Gastroesophageal sphincter (tissue), 4 donors: ENCODE data around the gene TSPYL1. TPM values are rescaled to one million over a fixed set of nuclear protein-coding genes. Genes with fewer than 3 reads are reported as not detected.

Experiments used
- ATAC-seq: fragments of 150-250 bp; one replicate; pipeline ENCODE4 v1.9.1; 2016; ENCODE audit warnings: mild to moderate bottlenecking, moderate library complexity
- H3K27ac ChIP-seq, 4 donors: fragments of 200-600 bp; sonication (generic) in 3 of 4; 1 replicate in 3 of 4; 2 replicates in 1 of 4; pipeline ENCODE4 v1.5.1; 2016 to 2019
- H3K27me3 ChIP-seq: fragments of 200-600 bp; sonication (generic); one replicate; pipeline ENCODE4 v1.5.1; 2019
- H3K36me3 ChIP-seq, 2 donors: fragments of 200-600 bp; sonication (generic); one replicate each; pipeline ENCODE4 v1.5.1; 2019; ENCODE audit warnings: control low read depth in 1 of 2
- H3K4me1 ChIP-seq, 3 donors: fragments of 200-600 bp; sonication (generic); 1 replicate in 2 of 3; 2 replicates in 1 of 3; pipeline ENCODE4 v1.5.1; 2016 to 2019; ENCODE audit warnings: control low read depth in 2 of 3
- H3K4me3 ChIP-seq, 2 donors: fragments of 200-600 bp; sonication (generic); one replicate each; pipeline ENCODE4 v1.5.1; 2019; ENCODE audit warnings: mild to moderate bottlenecking in 1 of 2, moderate library complexity in 1 of 2
- H3K9me3 ChIP-seq, 3 donors: fragments of 200-600 bp; sonication (generic); one replicate each; pipeline ENCODE4 v1.5.1; 2017 to 2019; ENCODE audit warnings: control low read depth in 2 of 3
- EP300 ChIP-seq: sonication (generic); formaldehyde crosslinking; IDR thresholded peaks from one replicate; pipeline ENCODE4 v1.6.1; 2017; ENCODE audit warnings: antibody characterized with exemption, mild to moderate bottlenecking
- POLR2A ChIP-seq, 2 donors: fragments of 450-650 bp; IDR thresholded peaks; one replicate each; pipeline ENCODE4 v1.6.1; 2017; ENCODE audit warnings: antibody characterized with exemption in 2 of 2, mild to moderate bottlenecking in 2 of 2, moderate library complexity in 1 of 2
- POLR2AphosphoS5 ChIP-seq: sonication (generic); formaldehyde crosslinking; IDR thresholded peaks from one replicate; pipeline ENCODE4 v1.6.1; 2017; ENCODE audit warnings: antibody characterized with exemption
- WGBS, 2 donors: methylation state at CpG; one replicate each; pipeline ENCODE4 v1.1.5; 2018; ENCODE audit warnings: low coverage in 1 of 2; 5-methylcytosine and 5-hydroxymethylcytosine counted together
- total RNA-seq, 4 donors: library from RNA; depleted of rRNA; stranded (reverse); fragments of >200 nt; gene quantifications; one replicate each; pipeline ENCODE4 v1.1.0, GENCODE V29; 2016
- TF ChIP-seq, protein P1 (sequence below), 4 experiments: fragments of 200-600 bp in 2 of 4; fragments of 450-650 bp in 2 of 4; sonication (generic) in 1 of 4; IDR thresholded peaks; one replicate each; pipeline ENCODE4 v1.5.1; 2017 to 2019; ENCODE audit warnings: antibody characterized with exemption in 4 of 4, mild to moderate bottlenecking in 2 of 4, moderate library complexity in 2 of 4

The TSPYL1 gene
- total RNA-seq, 4 donors from 2014 or later = 99.3 to 105 (median 100) TPM

DNA sequence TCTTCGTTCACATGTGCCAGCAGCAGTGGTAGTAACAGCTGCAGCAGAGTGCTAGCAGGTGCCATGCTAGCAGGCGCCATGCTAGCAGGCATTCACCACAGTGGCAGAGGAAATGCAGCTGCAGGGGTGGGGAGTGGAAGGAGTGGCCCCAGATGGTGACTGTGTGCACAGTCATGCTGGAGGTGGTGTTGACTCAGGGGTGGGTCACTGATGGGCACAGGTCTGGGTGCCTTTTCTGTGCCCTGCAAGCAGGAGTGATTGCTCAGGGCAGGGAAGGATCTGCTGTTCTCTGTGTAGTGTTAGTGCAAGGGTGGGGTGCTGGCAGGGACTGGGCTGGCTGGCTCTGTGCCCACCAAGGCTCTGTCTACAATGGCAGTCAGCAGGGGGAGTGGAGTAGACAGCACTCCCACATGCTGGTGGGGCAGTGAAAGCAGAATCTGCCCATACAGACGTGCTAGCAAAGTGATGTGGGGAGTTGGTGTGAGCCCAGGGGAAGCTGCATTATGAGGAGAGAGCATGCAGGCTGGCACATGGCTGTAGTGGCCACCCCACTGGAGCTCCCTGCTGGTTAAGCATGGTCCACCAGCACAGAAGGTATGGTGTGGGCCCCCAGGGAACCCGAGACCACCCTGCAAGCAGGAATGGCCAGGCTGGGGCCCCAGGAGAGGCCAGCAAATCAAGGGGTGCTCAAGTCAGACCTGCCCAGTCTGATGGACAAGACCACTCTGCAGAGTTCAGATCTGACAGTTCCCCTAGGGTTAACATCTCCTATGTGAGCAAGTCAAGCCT, 14.5 kb downstream of the TSPYL1 start:
- 60% methylated on average over 1 of the region's 4 CpGs; no CpG with 5 or more reads in 1 of the 2 donors for WGBS, 2 donors
- ATAC-seq = no peak

DNA sequence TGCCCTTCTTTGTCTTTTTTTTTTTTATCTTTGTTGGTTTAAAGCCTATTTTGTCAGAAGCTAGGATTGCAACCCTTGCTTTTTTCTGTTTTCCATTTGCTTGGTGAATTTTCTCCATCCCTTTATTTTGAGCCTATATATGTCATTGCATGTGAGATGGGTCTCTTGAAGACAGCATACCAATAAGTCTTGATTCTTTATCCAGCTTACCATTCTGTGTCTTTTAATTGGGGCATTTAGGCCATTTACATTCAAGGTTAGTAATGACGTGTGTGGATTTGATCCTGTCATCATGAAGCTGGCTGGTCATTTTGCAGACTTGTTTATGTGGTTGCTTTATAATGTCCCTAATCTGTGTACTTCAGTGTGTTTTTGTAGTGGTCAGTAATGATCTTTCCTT, 16.4 kb downstream of the TSPYL1 start:
- WGBS, 2 donors = 94 to 100% methylated on average over 1 of the region's 1 CpG
- TF ChIP-seq EP300 (no peak), POLR2AphosphoS5 (no peak), POLR2A (IDR thresholded peaks at IDR 0.05) (no peak)
- TF ChIP-seq, protein P1, sequence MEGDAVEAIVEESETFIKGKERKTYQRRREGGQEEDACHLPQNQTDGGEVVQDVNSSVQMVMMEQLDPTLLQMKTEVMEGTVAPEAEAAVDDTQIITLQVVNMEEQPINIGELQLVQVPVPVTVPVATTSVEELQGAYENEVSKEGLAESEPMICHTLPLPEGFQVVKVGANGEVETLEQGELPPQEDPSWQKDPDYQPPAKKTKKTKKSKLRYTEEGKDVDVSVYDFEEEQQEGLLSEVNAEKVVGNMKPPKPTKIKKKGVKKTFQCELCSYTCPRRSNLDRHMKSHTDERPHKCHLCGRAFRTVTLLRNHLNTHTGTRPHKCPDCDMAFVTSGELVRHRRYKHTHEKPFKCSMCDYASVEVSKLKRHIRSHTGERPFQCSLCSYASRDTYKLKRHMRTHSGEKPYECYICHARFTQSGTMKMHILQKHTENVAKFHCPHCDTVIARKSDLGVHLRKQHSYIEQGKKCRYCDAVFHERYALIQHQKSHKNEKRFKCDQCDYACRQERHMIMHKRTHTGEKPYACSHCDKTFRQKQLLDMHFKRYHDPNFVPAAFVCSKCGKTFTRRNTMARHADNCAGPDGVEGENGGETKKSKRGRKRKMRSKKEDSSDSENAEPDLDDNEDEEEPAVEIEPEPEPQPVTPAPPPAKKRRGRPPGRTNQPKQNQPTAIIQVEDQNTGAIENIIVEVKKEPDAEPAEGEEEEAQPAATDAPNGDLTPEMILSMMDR (IDR thresholded peaks at IDR 0.05) = no peak
- Histone ChIP-seq H3K4me1 (peaks cover 0 to 10% (median 0%) of the 10 kb centered on the region in 3 donors), H3K36me3 (peaks cover 0 to 24% of the 10 kb centered on the region in 2 donors), H3K9me3 (peaks cover 0 to 11% (median 0%) of the 10 kb centered on the region in 3 donors), H3K27me3 (no peaks in the 10 kb centered on the region), H3K27ac (no peak overlapping the region), H3K4me3 (no peak overlapping the region)
- no peak for ATAC-seq

More for the DNA sequence above, 14.5 kb downstream of the TSPYL1 start:
- Histone ChIP-seq H3K27ac (no peak overlapping the region), H3K4me1 (peaks cover 0 to 16% (median 0%) of the 10 kb centered on the region in 3 donors), H3K27me3 (no peaks in the 10 kb centered on the region), H3K4me3 (no peak overlapping the region), H3K36me3 (peaks cover 0 to 13% of the 10 kb centered on the region in 2 donors), H3K9me3 (peaks cover 0 to 11% (median 0%) of the 10 kb centered on the region in 3 donors)
- TF ChIP-seq, protein P1 (IDR thresholded peaks at IDR 0.05) = no peak
- TF ChIP-seq POLR2AphosphoS5 = no peak
- no peak for TF ChIP-seq EP300
- TF ChIP-seq POLR2A (IDR thresholded peaks at IDR 0.05) = no peak

GRCh38 chr6:116258520-116258919, 21.2 kb downstream of the TSPYL1 start:
- no peak overlapping the region for H3K27ac ChIP-seq
- TF ChIP-seq POLR2AphosphoS5 (no peak), POLR2A (IDR thresholded peaks at IDR 0.05) (no peak), EP300 (no peak)
- TF ChIP-seq, protein P1 (IDR thresholded peaks at IDR 0.05) = no peak
- no peak overlapping the region for H3K4me3 ChIP-seq
- H3K36me3 ChIP-seq = peaks cover 0 to 12% of the 10 kb centered on the region in 2 donors
- peaks cover 0 to 8% (median 0%) of the 10 kb centered on the region in 3 donors for H3K9me3 ChIP-seq
- H3K4me1 ChIP-seq = peaks cover 5 to 15% (median 6%) of the 10 kb centered on the region in 3 donors
- H3K27me3 ChIP-seq = no peaks in the 10 kb centered on the region
- no peak for ATAC-seq
- 97% methylated on average over 6 of the region's 18 CpGs; no CpG with 5 or more reads in 1 of the 2 donors for WGBS, 2 donors

- TF ChIP-seq POLR2AphosphoS5 (no peak), EP300 (no peak), POLR2A (IDR thresholded peaks at IDR 0.05) (no peak)
- TF ChIP-seq, protein P1 (IDR thresholded peaks at IDR 0.05) = no peak
- Histone ChIP-seq H3K36me3 (peaks cover 0 to 12% of the 10 kb centered on the region in 2 donors), H3K9me3 (no peaks in the 10 kb centered on the region), H3K4me3 (no peak overlapping the region), H3K27me3 (no peaks in the 10 kb centered on the region), H3K4me1 (peaks cover 15 to 32% (median 19%) of the 10 kb centered on the region in 3 donors), H3K27ac (no peak overlapping the region)
- 77 to 85% methylated on average over 1 of the region's 1 CpG for WGBS, 2 donors
- ATAC-seq = no peak
Measured at GRCh38 chr6:116256694-116257093, 23.0 kb downstream of the TSPYL1 start.
